Right ventricle myocardium superior (tissue), 1 donor: ENCODE data around the gene ARPC2. TPM values are rescaled to one million over a fixed set of nuclear protein-coding genes. Genes with fewer than 3 reads are reported as not detected.
A peak's percentile ranks its signal among the peaks of the same experiment; 100 is the strongest.

Experiments
- ATAC-seq: fragments of 200-7000 bp; cut with Tn5 transposase; one replicate; pipeline ENCODE4 v1.9.1; 2020; ENCODE audit warnings: mild to moderate bottlenecking; ENCODE audit not compliant: poor library complexity
- DNase-seq: peaks from one replicate; pipeline ENCODE4 v3.0.0-alpha.2; 2020
- intact Hi-C: fragments of 100-400 bp; cut with DNase I; formaldehyde crosslinking; loops from one replicate; pipeline ENCODE4 v1.11.2; 2022
- total RNA-seq: library from RNA; stranded (reverse); fragmentation: NEBNext Ultra II Directional; extraction: Animal tissue kit (Norgen Biotek cat#: 25700); gene quantifications from one replicate; pipeline ENCODE4 v1.2.1, GENCODE V29; 2021
- donor health status: DM: no; HTN: yes; CAD: no; lungs with severe emphysema.

Gene ARPC2
- total RNA-seq, 1 donor from 2014 or later, result 123 TPM

DNA sequence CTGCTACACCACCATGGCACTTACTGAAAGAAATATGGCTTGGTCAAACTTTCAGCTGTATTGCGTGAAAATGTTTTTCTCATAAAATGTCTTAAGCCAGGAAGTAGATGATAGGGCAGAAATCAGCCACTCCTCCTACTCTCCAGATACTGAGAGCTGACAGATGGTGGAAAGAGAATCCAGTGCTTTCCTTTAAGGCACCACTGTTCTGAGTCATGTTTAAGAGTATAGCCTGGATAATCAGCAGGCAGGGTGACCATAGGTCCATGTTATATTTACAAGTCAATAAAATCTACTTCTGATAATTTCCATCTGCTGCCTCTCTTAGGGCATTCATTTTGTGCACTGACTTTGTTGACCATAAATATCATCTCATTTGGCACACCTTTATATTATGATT is 21.9 kb downstream of the ARPC2 start:
- ATAC-seq (no peak), DNase-seq (no peak)
- intact Hi-C loops, result no loop called here

DNA sequence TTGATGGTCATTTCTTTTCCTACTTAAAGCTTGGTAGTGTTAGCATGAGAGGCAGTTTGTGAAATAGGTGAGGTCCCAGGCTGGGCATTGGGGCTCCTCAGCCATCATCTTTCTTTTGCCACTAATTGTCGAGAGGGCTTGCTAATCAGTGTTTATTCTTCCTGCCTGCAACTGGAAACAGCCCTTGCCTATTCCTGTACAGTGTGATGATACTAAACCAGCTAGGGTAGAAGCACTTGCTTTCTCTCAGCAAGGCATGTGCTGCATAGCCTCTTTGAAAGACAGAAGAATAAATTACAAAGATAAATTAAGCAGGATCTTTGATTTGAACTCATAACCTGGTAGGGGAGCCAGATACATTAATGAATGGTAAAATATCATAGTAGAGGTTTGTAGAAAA is 27.2 kb downstream of the ARPC2 start:
- ATAC-seq (peak; percentile 45), DNase-seq (no peak)
- intact Hi-C loops, result no loop called here

DNA sequence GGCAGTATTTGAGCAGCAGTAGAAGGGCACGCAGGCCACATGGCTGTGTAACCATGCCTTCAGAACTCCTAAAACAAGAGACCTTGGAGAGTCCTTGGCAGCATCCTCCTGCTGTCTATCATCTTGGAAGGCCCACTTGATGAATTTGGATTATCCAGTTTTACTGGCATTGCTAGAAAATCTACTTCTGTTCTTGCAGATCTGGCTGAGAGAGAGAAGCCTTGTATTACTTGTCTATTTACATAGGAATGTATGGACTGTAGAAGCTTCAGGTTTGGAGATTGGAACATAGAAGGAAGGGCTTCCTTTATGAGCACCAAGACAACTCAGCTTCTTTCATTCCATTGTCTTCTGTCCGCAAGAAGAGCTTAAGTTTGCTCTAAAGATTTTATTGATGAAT is 27.7 kb downstream of the ARPC2 start:
- intact Hi-C loops, result no loop called here
- DNase-seq, result no peak
- ATAC-seq, result peak; percentile 43

DNA sequence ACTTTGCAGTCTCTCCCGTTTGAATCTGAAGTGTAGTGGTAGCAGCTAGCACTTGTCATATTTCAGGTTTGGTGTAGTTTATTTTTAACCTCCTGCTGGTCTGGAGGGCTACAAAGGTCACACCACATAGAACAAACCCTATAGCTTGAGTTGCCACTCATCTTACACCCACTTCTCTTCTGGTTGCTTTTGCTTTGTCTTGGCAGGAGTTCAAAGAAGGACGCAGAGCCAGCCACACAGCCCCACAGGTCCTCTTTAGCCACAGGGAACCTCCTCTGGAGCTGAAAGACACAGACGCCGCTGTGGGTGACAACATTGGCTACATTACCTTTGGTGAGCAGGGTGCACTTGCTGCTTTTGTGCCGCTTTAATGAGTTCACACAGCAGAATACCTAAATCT is 28.2 kb downstream of the ARPC2 start:
- DNase-seq (peak; percentile 29), ATAC-seq (peak; percentile 76)
- intact Hi-C loops, result no loop called here

DNA sequence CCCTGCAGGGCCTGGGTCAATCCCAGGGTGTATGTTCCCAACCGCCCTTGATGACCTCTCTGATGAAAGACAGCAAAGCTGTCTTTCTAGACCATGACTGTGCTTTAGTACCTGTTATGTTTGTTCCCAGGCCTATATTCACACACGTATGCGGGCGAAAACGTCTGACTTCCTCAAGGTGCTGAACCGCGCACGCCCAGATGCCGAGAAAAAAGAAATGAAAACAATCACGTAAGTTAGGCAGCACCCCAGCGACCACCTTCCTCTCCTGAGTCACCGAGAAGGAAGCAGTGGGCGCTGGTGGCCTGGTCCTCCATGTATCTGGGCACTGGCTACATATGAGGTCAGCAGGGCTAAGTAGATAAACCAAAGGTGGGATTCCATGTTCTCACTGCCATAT is 32.7 kb downstream of the ARPC2 start:
- DNase-seq (peak; percentile 22), ATAC-seq (no peak)

DNA sequence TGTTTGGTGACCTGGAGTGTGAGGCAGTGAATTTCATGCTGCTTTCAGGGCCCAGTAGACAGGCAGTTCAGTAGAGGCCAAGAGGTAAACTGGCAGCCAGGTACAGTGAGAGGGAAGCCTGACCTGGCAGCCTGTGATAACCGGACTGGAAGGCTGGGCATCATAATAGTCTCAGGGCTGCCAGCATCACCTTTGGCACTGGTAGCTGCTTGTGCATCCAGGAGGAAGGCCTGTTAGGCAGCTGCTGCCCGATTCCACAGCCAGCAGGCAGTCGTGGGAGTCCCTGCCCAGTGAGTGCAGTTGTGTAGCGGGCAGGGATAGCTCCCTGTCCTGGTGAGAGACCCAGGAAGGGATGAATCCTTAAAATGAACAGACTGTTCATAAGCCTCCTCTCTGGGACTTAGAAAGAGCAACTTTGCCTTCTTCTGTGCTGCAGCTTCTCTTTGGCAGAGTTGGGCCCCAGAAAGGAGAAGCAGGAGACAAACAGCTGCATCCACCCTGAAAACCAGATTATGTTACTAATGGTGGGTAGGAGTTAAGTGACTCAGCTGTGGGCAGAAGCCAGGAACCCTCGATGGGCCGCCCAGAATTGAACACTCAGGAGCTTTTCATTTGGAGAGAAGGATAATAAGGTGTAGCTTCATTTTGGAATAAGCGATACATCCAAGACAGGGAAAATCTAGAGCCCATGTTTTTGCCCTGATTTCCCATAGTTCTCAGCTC is 35.7 kb downstream of the ARPC2 start:
- intact Hi-C loops, result no loop called here
- ATAC-seq (peak; percentile 34), DNase-seq (no peak)

More for the DNA sequence above, 32.7 kb downstream of the ARPC2 start:
- intact Hi-C loops, result no loop called here

DNA sequence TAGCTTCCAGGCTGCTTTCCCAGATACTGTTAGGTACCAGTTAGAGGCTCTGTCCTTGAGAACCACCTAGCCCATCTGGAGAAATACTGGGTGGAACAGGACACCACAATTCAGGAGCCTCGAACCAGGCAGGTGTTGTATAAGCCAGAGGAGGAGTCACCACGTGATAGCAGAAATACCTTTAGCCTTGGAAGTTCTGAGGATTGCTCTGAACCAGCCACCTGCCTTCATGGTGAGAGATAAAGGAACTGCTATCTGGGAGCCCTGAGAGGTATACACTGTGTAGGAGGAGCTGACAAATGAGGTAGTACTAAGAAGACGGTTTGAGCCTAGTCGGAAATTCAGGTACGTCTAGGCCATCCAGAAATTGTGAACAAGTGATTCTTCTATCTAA is 36.2 kb downstream of the ARPC2 start:
- intact Hi-C loops, result no loop called here
- DNase-seq (no peak), ATAC-seq (no peak)

DNA sequence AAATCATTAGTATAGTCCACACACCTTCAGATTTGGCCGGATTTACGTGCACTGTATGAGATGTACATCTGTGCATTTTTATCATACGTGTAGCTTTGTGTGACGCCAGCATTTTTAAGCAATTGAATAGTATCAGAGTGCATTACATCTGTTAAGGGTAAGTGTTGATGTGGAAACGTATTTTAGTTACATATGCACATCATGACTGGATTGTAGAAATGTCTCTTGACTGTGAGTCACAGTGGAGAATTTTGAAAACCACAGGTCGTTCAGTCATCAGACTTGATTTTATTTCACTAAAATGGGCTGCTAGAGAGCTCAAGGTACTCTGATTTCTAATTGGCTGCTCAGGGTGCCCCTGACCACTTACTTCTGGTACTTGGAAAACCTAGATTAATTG is 38.5 kb downstream of the ARPC2 start:
- intact Hi-C loops, result loop anchor here (5.0 kb wide), 1 partner anchor 33 kb away; no protein-coding TSS in a partner anchor
- ATAC-seq (no peak), DNase-seq (no peak)

DNA sequence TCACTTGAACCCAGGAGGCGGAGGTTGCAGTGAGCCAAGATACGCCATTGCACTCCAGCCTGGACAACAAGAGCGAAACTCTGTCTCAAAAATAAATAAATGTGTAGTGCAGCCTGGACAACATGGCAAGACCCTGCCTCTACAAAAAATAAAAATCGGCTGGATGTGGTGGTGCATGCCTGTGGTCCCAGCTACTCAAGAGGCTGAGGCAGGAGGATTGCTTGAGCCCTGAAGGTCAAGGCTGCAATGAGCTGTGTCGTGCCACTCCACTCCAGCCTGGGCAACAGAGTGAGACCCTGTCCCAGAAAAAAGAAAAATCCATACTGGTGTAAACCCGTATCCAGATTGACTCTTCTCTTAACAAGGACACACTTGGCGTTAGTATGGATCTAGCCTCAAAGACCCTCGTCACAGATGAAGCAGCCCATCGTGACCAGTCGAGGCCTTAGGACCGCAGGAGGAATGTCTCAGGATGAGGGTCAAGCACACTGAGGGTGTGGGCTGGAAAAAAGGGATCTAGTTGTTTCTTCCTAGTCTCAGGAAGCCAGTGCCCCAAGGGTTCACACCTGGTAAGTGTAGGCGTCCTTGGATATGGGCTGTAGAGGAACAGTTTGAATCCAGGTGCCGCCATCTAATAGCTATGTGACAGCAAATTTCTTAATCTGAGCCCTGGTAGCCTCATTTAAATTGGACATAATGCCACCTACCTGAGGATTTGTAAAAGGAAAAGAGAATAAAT is 39.8 kb downstream of the ARPC2 start:
- intact Hi-C loops, result loop anchor here (5.0 kb wide), 1 partner anchor 34 kb away; no protein-coding TSS in a partner anchor
- no peak for ATAC-seq
- no peak for DNase-seq

DNA sequence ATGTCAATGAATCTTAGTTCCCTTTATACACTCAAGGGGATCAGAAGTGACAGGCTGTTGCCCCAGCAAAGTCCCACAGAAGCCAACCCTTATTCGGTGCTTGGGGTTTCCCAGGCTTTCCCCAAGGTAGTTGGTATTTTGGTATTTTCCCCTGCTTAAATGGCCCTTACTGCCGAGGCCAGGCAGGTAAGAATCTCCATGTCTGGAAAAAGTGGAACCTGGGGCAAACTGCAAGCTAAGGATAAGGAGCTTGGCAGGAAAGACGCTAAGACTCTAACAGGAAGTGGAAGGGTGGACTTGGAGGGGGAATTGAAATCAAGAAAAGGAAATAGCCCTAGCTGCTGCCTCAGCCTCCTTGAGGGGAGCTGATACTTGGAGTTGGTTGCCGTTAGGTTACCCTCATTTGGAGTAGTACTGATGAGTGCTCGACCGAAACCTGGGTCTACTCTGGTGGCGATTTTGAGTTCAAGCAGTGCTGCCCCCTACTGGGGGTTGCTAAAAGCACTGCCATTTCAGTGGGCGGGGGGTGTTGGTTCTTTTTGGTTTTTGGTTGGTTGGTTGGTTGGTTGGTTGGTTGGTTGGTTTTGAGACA is 40.5 kb downstream of the ARPC2 start:
- ATAC-seq (peak; percentile 3), DNase-seq (no peak)
- intact Hi-C loops, result loop anchor here (5.0 kb wide), 1 partner anchor 35 kb away; no protein-coding TSS in a partner anchor

DNA sequence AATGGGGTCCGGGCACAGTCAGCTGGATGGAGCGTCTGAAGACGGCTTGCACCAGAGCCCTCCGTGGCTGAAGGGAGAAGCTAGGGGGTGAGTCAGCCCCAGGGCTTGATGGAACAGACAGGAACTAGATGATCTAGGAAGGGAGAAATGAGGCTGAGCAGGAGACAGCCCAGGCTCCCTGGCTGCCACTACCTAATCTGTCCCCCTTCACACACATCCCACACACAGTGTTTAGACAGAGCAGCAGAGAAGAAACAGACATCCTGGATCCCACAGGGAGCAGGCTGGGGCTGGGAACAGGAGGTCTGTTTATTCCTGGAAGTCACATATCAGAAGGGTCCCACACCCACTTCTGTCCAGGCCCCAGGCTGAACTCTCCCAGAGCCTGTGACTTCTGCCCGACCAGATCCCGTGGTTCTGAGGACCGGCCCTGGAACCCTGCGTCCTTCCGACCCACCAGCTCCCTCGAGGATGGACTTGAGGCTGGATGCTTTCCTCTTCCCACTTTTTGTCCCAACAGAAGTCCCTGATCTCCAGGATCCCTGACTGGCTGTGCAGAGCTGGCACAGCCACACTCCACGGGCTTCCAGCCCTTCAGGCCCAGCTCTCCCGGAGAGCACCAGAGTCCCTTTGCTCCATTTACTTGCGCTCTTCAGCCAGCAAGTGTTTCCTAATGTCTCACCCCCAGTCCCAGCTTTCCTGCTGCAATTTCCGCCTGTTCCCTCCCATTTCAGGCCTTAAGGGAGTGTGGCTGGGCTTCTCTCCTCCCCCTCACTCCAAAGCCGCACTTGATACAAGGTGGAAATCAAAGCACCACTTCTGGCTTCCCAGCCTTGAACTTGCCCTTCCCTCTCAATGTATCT is 42.3 kb downstream of the ARPC2 start:
- peak; percentile 70 for ATAC-seq
- peak; percentile 84 for DNase-seq
- intact Hi-C loops, result loop anchor here (5.0 kb wide), 1 partner anchor 37 kb away; no protein-coding TSS in a partner anchor

DNA sequence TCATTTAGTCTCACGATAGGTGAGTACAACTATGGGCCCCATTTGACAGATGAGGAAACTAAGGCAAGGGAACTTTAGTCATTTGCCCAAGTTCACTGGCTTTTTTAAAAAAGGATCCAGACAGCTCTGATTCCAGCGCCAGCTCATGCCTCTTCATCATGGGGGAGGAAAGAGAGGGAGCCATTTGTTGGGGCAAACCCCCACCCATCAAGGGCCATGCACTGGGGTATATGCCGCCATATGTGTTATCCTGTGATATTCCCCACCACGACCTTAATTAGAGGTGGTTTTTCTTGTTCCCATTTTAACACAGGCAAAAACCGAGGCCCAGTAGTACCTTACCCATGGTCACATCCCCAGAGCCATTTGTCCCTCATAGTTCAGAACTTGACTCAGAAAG is 43.2 kb downstream of the ARPC2 start:
- ATAC-seq, result no peak
- DNase-seq, result no peak
- intact Hi-C loops, result no loop called here

DNA sequence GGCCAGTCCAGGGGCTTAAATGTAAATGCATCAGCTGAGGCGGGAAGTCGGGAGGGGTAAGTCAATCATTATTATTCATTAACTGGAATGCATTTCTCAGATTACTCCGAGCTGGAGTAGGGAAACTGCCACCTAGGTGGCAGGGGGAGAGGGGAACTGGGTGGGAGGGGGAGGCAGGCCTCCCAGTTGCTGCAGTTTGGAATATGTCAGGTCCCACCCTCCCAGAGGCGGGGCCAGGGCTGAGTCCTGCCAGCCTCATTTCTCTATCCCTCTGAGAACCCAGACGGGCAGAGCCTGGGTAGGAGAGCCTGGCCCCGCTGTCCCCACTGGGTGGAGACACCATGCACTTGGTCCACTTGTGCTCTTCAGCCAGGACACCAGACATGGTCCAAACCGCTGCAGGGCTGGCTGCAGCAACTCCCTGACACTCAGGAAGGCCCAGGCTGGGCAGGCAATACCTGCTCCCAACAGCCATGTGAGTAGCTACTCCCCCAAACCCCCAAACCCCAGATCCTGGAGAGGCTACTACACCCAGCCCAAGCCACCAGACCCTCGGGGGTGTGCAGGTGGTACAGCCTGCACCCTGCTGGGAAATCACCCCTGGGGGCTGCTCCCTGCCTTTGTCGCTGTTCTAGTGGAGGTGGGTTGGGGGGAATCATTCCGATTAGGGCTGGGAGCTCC is 43.9 kb downstream of the ARPC2 start, which contains the start of gene GPBAR1:
GPBAR1 (plus strand) TSS at position 274 of the 681 bp plus-strand sequence. CDS start 1,710 bp downstream, outside the sequence.
- ATAC-seq (peak; percentile 34), DNase-seq (peak; percentile 74)
- intact Hi-C loops, result no loop called here

DNA sequence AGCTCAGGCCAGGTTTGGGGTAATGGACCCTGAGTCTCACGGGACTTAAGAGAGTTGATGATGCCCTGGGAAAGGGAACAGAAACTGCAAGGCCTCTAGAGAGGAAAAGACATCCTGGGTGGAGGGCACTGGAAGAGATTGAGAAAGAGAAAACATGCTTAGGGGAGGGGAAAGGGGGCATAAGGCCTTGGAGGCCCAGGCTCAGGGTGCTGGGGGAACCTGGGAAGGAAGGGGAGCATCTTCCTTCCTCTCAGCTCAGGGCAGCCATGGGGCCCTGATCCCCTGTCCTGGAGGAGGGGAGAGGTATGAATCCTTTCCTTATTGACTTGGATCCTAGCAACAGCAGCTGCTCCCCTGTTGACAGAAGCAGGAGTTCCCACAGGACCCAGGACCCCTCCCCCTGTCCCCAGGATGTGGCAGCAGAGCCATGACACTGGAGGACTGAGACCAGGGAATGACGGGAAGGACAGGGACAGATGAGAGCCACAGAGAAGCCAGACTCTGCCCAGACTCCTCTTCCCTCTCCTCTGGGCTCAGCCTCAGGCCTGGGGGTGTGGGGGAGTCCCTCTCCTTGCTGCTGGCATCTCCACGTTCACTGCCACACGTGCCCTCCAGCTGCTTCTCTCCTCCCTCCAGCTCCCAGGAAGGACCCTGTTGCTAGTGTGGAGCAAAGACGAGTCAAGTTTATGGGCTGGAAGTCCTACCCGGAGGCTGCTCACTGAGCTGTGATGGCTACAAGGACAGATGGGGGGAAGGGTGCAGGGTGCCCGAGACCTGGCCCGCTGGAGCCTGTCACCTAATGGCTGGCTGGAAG is 44.6 kb downstream of the ARPC2 start:
- intact Hi-C loops, result no loop called here
- no peak for ATAC-seq
- DNase-seq, result no peak

DNA sequence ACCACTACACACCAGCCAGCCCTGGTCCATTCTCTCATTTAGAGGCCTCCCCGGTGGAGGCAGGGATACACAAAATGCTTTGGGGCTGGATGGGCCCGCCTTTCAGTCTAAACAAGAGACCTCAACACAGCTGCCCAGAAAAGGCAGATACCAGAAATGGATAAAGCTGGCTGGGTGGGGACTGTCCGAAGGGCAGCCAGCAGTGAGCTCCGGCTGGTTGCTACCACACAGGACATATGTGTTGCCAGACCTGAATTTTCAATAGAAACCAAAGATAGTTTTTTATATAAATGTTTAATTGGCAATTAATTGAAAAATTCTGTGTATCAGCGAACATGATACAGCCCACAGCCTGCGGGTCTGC is 45.2 kb downstream of the ARPC2 start:
- no peak for DNase-seq
- intact Hi-C loops, result no loop called here
- no peak for ATAC-seq

DNA sequence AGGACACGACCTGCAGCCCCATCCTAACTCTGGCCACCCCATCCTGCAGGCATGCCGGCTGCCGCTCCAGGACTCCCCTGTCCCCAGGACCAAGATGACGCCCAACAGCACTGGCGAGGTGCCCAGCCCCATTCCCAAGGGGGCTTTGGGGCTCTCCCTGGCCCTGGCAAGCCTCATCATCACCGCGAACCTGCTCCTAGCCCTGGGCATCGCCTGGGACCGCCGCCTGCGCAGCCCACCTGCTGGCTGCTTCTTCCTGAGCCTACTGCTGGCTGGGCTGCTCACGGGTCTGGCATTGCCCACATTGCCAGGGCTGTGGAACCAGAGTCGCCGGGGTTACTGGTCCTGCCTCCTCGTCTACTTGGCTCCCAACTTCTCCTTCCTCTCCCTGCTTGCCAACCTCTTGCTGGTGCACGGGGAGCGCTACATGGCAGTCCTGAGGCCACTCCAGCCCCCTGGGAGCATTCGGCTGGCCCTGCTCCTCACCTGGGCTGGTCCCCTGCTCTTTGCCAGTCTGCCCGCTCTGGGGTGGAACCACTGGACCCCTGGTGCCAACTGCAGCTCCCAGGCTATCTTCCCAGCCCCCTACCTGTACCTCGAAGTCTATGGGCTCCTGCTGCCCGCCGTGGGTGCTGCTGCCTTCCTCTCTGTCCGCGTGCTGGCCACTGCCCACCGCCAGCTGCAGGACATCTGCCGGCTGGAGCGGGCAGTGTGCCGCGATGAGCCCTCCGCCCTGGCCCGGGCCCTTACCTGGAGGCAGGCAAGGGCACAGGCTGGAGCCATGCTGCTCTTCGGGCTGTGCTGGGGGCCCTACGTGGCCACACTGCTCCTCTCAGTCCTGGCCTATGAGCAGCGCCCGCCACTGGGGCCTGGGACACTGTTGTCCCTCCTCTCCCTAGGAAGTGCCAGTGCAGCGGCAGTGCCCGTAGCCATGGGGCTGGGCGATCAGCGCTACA is 45.9 kb downstream of the ARPC2 start:
- DNase-seq (peak; percentile 58), ATAC-seq (no peak)
- intact Hi-C loops, result no loop called here
